IMR-90 (cell line): Measurements from ENCODE around the gene SCYL2. TPM values are rescaled to one million over a fixed set of nuclear protein-coding genes. Genes with fewer than 3 reads are reported as not detected.

Source experiments
- ATAC-seq: fragments of 200-7000 bp; cut with Tn5 transposase; 2 replicates; pipeline ENCODE4 v1.9.1; 2020; ENCODE audit warnings: low read depth, mild to moderate bottlenecking, moderate library complexity
- BruUV-seq: library from RNA; stranded (reverse); fragments of 400-500 nt; replicated peaks from 2 replicates; lab custom pipeline; 2021; lab: Mats Ljungman, UMichigan
- CTCF ChIA-PET: fragments of 300-600 bp; formaldehyde crosslinking; extraction: SDS; loops from one replicate; lab custom pipeline; 2021; ENCODE audit warnings: antibody characterized with exemption; lab: Yijun Ruan, JAX
- POLR2A ChIA-PET: fragments of 300-600 bp; sonication (Branson Sonifier 250); formaldehyde crosslinking; loops from one replicate; lab custom pipeline; 2022; ENCODE audit warnings: antibody characterized with exemption; ENCODE audit not compliant: unreplicated experiment; lab: Charles Lee
- DNase-seq: peaks from one replicate; pipeline ENCODE4 v3.0.0; 2013
- H2AFZ ChIP-seq: replicated peaks from 2 replicates; pipeline ENCODE3; 2013; ENCODE audit warnings: low read length, mild to moderate bottlenecking; ENCODE audit not compliant: poor library complexity
- H2AK5ac ChIP-seq: 2 replicates; pipeline ENCODE4 v1.6.1; 2013; ENCODE audit warnings: low read depth, low read length, inconsistent platforms
- H2AK9ac ChIP-seq: replicated peaks from 2 replicates; pipeline ENCODE3; 2013; ENCODE audit warnings: mild to moderate bottlenecking, low read depth, low read length, moderate library complexity; ENCODE audit not compliant: poor library complexity
- H2BK120ac ChIP-seq: 2 replicates; pipeline ENCODE4 v1.6.1; 2013; ENCODE audit warnings: low read depth, low read length, inconsistent platforms
- H2BK15ac ChIP-seq: 3 replicates; pipeline ENCODE4 v1.6.1; 2013; ENCODE audit warnings: low read depth, low read length, inconsistent platforms
- H2BK20ac ChIP-seq: 2 replicates; pipeline ENCODE4 v1.6.1; 2013; ENCODE audit warnings: low read depth, mild to moderate bottlenecking, inconsistent platforms, low read length, moderate library complexity
- H2BK5ac ChIP-seq: 2 replicates; pipeline ENCODE4 v1.6.1; 2013; ENCODE audit warnings: mild to moderate bottlenecking, low read depth, low read length, inconsistent platforms; ENCODE audit not compliant: poor library complexity, severe bottlenecking
- H3K14ac ChIP-seq: replicated peaks from 2 replicates; pipeline ENCODE4 v1.6.1; 2013; ENCODE audit warnings: low read depth, low read length, inconsistent platforms
- H3K18ac ChIP-seq: 2 replicates; pipeline ENCODE4 v1.6.1; 2013; ENCODE audit warnings: low read depth, low read length, control low read depth
- H3K23ac ChIP-seq: 2 replicates; pipeline ENCODE4 v1.6.1; 2013; ENCODE audit warnings: low read depth, low read length, inconsistent platforms
- H3K27ac ChIP-seq: 2 replicates; pipeline ENCODE4 v1.5.1; 2013; ENCODE audit warnings: mild to moderate bottlenecking, control low read depth, low read length; ENCODE audit not compliant: insufficient read depth
- H3K27me3 ChIP-seq: 2 replicates; pipeline ENCODE4 v1.6.1; 2013; ENCODE audit warnings: low read length; ENCODE audit not compliant: control insufficient read depth, insufficient read depth
- H3K36me3 ChIP-seq: 2 replicates; pipeline ENCODE4 v1.6.1; 2013; ENCODE audit warnings: low read length, mixed read lengths; ENCODE audit not compliant: control insufficient read depth, insufficient read depth
- H3K4ac ChIP-seq: 2 replicates; pipeline ENCODE4 v1.6.1; 2013; ENCODE audit warnings: low read depth, low read length, inconsistent platforms
- H3K4me1 ChIP-seq: 2 replicates; pipeline ENCODE4 v1.6.1; 2013; ENCODE audit warnings: low read length, mixed read lengths; ENCODE audit not compliant: control insufficient read depth, insufficient read depth
- H3K4me2 ChIP-seq: 2 replicates; pipeline ENCODE4 v1.6.1; 2013; ENCODE audit warnings: low read depth, mild to moderate bottlenecking, control low read depth, low read length, moderate library complexity
- H3K4me3 ChIP-seq: 2 replicates; pipeline ENCODE4 v1.5.1; 2013; ENCODE audit warnings: low read depth, mild to moderate bottlenecking, control low read depth, low read length, moderate library complexity; ENCODE audit not compliant: insufficient read depth
- H3K56ac ChIP-seq: 2 replicates; pipeline ENCODE4 v1.6.1; 2013; ENCODE audit warnings: low read length, inconsistent platforms; ENCODE audit not compliant: insufficient read depth; ENCODE audit errors: extremely low read depth
- H3K79me1 ChIP-seq, 2 experiments: 2 replicates each; pipeline ENCODE4 v1.6.1; 2013; ENCODE audit warnings: low read length in 2 of 2, inconsistent platforms in 1 of 2, low read depth in 1 of 2
- H3K9ac ChIP-seq: 2 replicates; pipeline ENCODE4 v1.6.1; 2013; ENCODE audit warnings: low read depth, low read length, control low read depth
- H3K9me1 ChIP-seq: 2 replicates; pipeline ENCODE4 v1.6.1; 2013; ENCODE audit warnings: low read length, inconsistent platforms; ENCODE audit not compliant: insufficient read depth
- H3K9me3 ChIP-seq: 2 replicates; pipeline ENCODE4 v1.6.1; 2013; ENCODE audit warnings: low read length; ENCODE audit not compliant: control insufficient read depth, insufficient read depth
- H4K20me1 ChIP-seq: 2 replicates; pipeline ENCODE4 v1.6.1; 2013; ENCODE audit warnings: low read length, inconsistent platforms; ENCODE audit not compliant: insufficient read depth
- H4K5ac ChIP-seq: 2 replicates; pipeline ENCODE4 v1.6.1; 2013; ENCODE audit warnings: mild to moderate bottlenecking, low read depth, low read length, control low read depth
- H4K8ac ChIP-seq, 2 experiments: 2 replicates each; pipeline ENCODE4 v1.6.1; 2013; ENCODE audit warnings: low read depth in 2 of 2, low read length in 2 of 2, control low read depth in 1 of 2, inconsistent platforms in 1 of 2
- H4K91ac ChIP-seq: 2 replicates; pipeline ENCODE4 v1.6.1; 2013; ENCODE audit warnings: low read depth, low read length, inconsistent platforms; ENCODE audit not compliant: insufficient read depth
- CEBPB ChIP-seq: IDR thresholded peaks from 2 replicates; pipeline ENCODE4 v1.6.1; 2012; ENCODE audit warnings: low read depth, low read length, improper control_type of control experiment
- ELK1 ChIP-seq: fragments of 150-350 bp; IDR thresholded peaks from 2 replicates; pipeline ENCODE4 v1.6.1; 2016; ENCODE audit warnings: low read depth, mild to moderate bottlenecking, low read length, moderate library complexity, borderline replicate concordance
- MAZ ChIP-seq: IDR thresholded peaks from 2 replicates; pipeline ENCODE4 v1.6.1; 2012; ENCODE audit warnings: low read depth, mild to moderate bottlenecking, low read length, improper control_type of control experiment, moderate library complexity, borderline replicate concordance
- SMC3 ChIP-seq: fragments of 150-350 bp; IDR thresholded peaks from 2 replicates; pipeline ENCODE4 v1.6.1; 2016; ENCODE audit warnings: low read depth, mild to moderate bottlenecking, antibody characterized with exemption, low read length, moderate library complexity
- WGBS, 2 experiments: methylation state at CpG; one replicate each; pipeline versions ENCODE4 v1.1.5 to v1.1.7; 2013; ENCODE audit warnings: missing lambda C conversion rate in 2 of 2; ENCODE audit not compliant: insufficient read length in 1 of 2; ENCODE audit errors: extremely low coverage in 2 of 2; 5-methylcytosine and 5-hydroxymethylcytosine counted together
- dilution Hi-C: fragments of 300-500 bp; cut with HindIII; formaldehyde crosslinking; loops from one replicate; pipeline ENCODE4 v1.14.3; 2018; ENCODE audit warnings: low sequenced_read_pairs; ENCODE audit not compliant: unreplicated experiment
- in situ Hi-C: fragments of 300-500 bp; cut with MboI; formaldehyde crosslinking; loops from 3 replicates; pipeline ENCODE4 v1.14.3; 2019; ENCODE audit warnings: low sequenced_read_pairs, inconsistent platforms, mixed read lengths
- intact Hi-C: fragments of 100-400 bp; cut with micrococcal nuclease; formaldehyde crosslinking; loops from 2 replicates; pipeline ENCODE4 v1.10.0; 2022
- polyA plus RNA-seq, 3 experiments: library from polyadenylated mRNA; depleted of rRNA; stranded (reverse); fragments of >200 nt; gene quantifications; 2 replicates each; pipeline ENCODE4 v1.2.3, GENCODE V29; 2012; ENCODE audit warnings: low replicate concordance in 1 of 3
- total RNA-seq: library from RNA; depleted of rRNA; stranded (reverse); fragments of >200 nt; gene quantifications from 2 replicates; pipeline ENCODE4 v1.2.3, GENCODE V29; 2012

Gene SCYL2
- total and polyA plus RNA-seq, 2 of the 4 experiments (the other 2 are of a cell fraction) = 15.3 to 52.0 TPM

GRCh38 chr12:100247765-100248164, 19.2 kb upstream of the SCYL2 start:
- H4K91ac ChIP-seq = no peak overlapping the region
- H3K4me1 ChIP-seq = no peaks in the 10 kb centered on the region
- H2AFZ ChIP-seq = no peak overlapping the region
- H3K4me2 ChIP-seq = no peak overlapping the region
- no peak overlapping the region for H2BK15ac ChIP-seq
- H3K4me3 ChIP-seq = no peak overlapping the region
- H2BK120ac ChIP-seq = no peak overlapping the region
- no TSS peak for BruUV-seq
- H3K9me1 ChIP-seq = no peaks in the 10 kb centered on the region
- no peak overlapping the region for H2AK5ac ChIP-seq
- in situ Hi-C loops (loop anchor here (10.0 kb wide), 1 partner anchor 487 kb away; no protein-coding TSS in a partner anchor), dilution Hi-C loops (no loop called here), intact Hi-C loops (loop anchor here (10.0 kb wide), 1 partner anchor 1683 kb away; no protein-coding TSS in a partner anchor)
- POLR2A ChIA-PET = no interaction called here
- no peak overlapping the region for H4K8ac ChIP-seq
- no peaks in the 10 kb centered on the region for H3K79me1 ChIP-seq
- TF ChIP-seq ELK1 (no peak), SMC3 (no peak), MAZ (no peak), CEBPB (peak; percentile 74)
- no peak for DNase-seq
- H3K23ac ChIP-seq = no peak overlapping the region
- no peak overlapping the region for H3K9ac ChIP-seq
- ATAC-seq = no peak
- H3K14ac ChIP-seq = no peak overlapping the region
- no peak overlapping the region for H3K27ac ChIP-seq
- no peak overlapping the region for H3K56ac ChIP-seq
- no peak overlapping the region for H3K4ac ChIP-seq
- H3K27me3 ChIP-seq = no peaks in the 10 kb centered on the region
- no peak overlapping the region for H3K18ac ChIP-seq
- H2BK20ac ChIP-seq = no peak overlapping the region
- no CpG with 5 or more reads among the region's 4 CpGs for WGBS, 2 experiments
- no peak overlapping the region for H2BK5ac ChIP-seq
- H3K9me3 ChIP-seq = no peaks in the 10 kb centered on the region
- H3K36me3 ChIP-seq = no peaks in the 10 kb centered on the region
- no peaks in the 10 kb centered on the region for H4K20me1 ChIP-seq
- CTCF ChIA-PET = interaction anchor here (0.6 kb wide), 1 partner anchor 17 kb away, joined by 4 read pairs; no protein-coding TSS in a partner anchor
- H2AK9ac ChIP-seq = no peak overlapping the region
- H4K5ac ChIP-seq = no peak overlapping the region
